HG02759 (cell line): Measurements from ENCODE around the gene PAN3.

Experiments
- ATAC-seq: cut with Tn5 transposase; IDR thresholded peaks from one replicate; pipeline ENCODE4 v1.9.1; 2021; ENCODE audit warnings: mild to moderate bottlenecking, moderate library complexity; ENCODE audit not compliant: unreplicated experiment

The PAN3 gene

DNA sequence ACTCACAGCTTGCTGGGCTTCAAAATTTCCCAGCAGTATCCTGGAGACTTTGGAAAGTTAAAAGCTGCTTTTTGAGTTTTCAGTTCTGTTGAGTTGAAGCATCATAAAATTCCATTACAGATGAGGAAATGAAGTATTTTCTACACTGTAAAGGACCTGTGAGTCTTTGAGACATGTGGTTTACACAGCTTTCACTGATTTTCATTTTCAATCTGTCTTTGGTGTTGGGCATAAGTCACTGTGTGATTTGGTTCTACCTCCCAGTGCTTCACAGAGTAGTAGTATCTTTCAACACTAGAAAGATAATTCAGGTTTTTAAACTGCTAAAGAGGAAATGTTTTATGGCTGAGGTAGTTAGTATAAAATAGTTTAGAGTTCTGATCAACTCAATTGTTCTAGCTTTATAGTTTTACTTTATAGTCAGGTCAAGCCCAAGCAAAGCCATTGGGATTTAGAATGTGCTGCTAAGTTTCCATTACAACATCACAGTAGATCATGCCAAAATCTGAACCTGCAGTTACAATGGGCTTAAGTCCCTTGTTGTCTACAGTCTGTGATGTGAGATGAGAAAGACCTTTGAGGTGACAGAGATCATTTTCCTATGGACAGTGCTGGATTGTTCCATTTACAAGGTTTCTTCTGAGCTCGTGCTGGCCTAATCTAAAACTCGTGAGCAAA is 195.0 kb downstream of the PAN3 start:
- ATAC-seq: no peak

DNA sequence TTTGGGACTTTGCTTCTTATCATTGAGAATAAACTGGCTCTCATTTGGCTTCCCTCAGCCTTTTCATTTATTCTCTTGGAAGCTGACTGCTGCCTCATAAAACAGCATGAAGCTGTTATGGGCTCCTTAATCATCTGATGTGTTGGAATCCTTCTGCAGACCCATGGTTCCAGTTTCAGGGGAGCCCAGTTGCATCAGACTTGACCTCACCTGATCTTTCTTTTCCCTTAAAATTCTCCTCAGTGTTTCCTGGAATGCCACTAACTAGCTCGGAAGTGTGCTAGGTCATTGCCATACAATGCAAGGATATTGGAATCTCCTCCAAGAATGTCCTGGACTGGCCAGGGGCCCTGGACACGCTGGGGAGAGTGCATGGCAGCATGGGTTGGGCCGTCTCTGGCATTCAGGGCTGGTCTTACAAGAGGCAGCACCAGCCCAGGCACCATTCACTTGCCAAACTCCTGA is 197.9 kb downstream of the PAN3 start:
- no peak for ATAC-seq

DNA sequence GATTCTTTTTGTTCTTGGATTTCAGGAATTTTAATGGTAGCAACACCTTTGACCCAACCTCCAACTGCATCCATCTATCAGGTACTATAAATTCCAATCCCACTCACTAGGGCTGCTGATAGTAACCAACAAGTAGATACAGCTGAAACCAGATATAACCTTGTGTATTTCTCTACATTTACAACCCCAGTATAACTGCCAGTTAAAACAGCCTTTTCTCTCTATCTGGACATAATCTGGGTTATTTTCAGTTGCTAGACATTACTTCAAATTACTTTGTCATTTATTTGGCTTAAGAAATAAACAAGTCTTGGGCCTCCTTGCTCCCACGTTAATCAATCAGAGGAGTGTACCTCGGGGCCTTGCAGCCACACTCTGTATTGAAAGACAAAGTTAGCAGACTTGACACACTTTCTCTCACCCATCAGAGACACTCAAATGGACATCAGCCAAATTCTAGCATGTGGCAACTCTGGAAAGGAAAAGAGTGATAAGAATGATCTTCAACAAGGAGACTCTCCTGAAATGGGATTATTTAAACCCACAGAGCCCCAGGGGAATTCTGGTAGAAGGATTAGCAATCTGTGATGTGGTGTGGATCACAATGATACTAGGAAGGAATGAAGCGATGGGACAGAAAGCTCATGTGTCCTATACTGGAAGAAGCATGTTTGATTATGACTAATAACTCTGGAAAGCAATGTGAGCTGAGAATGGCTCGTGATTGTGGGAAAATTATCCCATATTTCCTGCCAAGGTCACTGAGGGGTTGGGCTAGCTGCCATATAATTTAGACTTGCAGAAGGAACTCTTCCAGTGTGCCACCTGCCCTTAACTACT is 199.0 kb downstream of the PAN3 start:
- ATAC-seq: no peak

DNA sequence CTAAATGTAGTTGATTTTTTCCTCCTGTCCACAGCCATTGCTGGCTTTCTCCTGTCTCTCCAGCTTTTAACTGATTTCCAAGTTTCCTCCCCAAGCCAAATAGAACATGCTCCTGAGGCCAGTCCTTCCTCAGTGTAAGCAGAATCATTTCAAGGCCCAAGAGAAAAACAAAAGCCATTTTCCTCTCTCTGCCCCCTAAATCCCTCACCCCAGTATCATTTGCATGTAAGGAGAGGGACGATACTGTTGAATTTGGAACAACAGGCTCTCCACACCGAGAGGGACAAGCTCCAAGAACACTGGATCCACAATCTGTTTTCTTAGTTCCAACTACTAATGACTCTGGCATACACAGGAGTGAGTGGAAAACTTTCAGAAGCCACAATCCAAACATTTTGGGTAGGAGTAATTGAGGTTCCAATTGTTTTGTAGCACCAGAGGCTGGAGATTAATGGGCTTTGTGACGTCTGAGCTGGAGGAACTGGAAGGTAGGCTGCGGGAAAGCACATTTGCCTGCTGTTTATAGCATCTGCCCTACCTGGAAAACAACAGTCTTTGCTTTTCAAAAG is 199.7 kb downstream of the PAN3 start:
- ATAC-seq: no peak

DNA sequence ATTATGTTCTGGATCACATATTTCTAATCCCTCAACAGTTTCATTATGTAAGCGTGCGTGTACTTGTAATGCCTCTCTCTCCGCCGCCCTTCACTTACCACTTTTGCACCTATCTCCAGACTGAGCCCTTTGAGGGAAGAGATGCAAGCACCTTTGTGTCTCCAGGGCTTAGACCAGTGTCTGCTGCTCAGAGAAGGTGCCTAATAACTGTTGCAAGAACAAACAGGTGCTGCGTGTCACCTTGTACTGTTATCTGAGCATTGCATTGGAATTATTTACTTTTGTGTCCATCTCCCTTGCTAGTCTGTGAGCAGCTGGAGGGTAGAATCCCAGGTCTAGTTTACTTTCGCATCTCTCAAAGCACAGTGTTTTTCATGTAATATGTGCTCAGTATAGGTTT is 200.4 kb downstream of the PAN3 start:
- ATAC-seq: no peak

DNA sequence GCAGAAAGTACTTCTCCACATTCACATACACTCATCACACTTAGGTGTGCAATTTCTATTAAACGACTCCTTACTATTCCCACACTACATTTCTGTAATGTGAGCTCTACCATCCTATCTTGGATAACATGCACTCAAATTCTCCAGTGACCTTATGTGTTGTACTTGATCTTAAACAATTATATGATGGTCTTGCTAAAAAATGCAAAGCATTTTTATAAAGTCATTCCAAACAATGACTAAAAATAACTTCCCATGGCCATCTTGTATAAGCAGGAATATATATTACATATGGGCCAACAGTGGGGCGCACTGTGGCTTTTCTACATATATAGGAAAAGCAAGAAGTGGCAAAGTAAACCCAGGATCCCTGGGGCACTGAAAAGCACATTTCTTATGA is 201.1 kb downstream of the PAN3 start:
- ATAC-seq: no peak

DNA sequence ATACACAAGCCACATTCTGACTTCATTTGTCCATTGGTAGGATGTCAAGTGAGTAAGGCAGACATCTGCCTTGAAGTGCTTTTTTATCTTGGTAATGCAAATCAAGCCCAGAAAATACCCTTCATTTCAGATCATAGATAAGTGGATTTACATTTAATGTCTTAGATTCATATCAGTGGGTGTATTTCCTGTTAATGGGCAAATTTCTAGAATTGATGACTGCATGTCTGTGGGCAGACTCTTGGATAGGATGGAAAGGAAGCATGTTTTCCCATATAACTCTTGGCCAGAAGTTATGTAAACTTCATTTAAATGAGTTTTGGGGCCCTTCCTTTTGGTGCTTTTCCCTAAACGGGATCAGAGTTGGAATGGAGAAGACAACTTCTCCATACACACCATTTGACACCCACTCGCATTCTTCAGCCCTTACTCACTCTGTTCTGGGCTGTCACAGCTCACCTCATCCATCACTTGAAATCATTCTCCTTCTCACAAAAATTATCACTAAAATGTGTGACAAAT is 202.0 kb downstream of the PAN3 start:
- no peak for ATAC-seq

DNA sequence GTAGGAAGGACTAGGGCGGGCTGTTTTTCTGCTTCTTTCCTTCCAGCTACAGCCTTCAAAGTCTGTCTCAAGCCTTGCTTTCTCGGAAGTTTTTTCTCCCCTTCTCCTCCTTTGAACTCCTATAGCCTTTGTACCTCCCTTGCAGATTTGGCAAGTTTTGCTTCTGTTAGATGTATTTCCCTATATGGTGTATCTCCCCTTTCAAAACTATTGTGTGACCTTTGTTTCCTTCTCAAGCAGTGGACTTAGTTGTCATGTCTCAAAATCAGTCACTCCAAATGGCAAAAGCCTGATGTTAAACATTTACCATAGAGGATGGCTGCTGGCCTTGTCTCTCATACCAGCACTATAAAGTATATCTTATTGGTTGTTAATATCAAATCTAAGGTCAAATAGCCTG is 203.9 kb downstream of the PAN3 start:
- ATAC-seq: no peak

DNA sequence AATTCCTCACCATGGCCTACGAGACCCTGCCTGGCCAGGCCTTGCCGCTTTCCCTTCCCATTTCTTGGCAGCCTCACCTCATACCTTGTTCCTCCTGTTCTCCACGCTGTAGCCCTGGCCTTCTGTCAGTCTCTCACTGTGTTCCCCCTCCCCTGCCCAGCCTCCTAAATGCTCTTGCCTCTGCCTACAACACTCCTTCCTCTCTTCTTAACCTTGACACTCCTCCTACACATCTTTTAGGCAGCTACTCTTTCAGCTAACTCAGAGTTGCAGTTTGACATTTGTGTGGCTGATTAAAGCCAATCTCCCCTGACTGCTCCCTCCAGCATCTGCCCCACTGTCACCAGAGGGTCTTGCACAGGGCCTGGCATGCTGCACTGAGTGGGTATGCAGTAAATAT is 205.8 kb downstream of the PAN3 start:
- ATAC-seq: no peak
